ENCODE measurements around the gene PRICKLE2.

The PRICKLE2 gene

GRCh38 chr3:64131725-64132469 is 93.4 kb downstream of the PRICKLE2 start:
- no peak for DNase-seq (ENCODE audit: low read depth in 2 of 2)

- no peak for DNase-seq (ENCODE audit: low read depth in 2 of 2)
Observed at GRCh38 chr3:64130436-64130835, 94.8 kb downstream of the PRICKLE2 start.

- DNase-seq (ENCODE audit: low read depth in 2 of 2), result no peak
Observed at GRCh38 chr3:64129581-64129980, 95.7 kb downstream of the PRICKLE2 start.

GRCh38 chr3:64129106-64129505 is 96.2 kb downstream of the PRICKLE2 start:
- no peak for DNase-seq (ENCODE audit: low read depth in 2 of 2)

- no peak for DNase-seq (ENCODE audit: low read depth in 2 of 2)
Observed at GRCh38 chr3:64125561-64125960, 99.7 kb downstream of the PRICKLE2 start.

GRCh38 chr3:64123931-64124330 is 101.3 kb downstream of the PRICKLE2 start:
- no peak for DNase-seq (ENCODE audit: low read depth in 2 of 2)

- DNase-seq (ENCODE audit: low read depth in 2 of 2), result no peak
Observed at GRCh38 chr3:64122476-64122875, 102.8 kb downstream of the PRICKLE2 start.

GRCh38 chr3:64121750-64122311 is 103.4 kb downstream of the PRICKLE2 start:
- DNase-seq (ENCODE audit: low read depth in 2 of 2), result no peak

- no peak for DNase-seq (ENCODE audit: low read depth in 2 of 2)
Observed at GRCh38 chr3:64120876-64121275, 104.4 kb downstream of the PRICKLE2 start.

GRCh38 chr3:64117483-64117882 is 107.8 kb downstream of the PRICKLE2 start:
- no peak for DNase-seq (ENCODE audit: low read depth in 2 of 2)

- no peak for DNase-seq (ENCODE audit: low read depth in 2 of 2)
Observed at GRCh38 chr3:64114651-64115050, 110.6 kb downstream of the PRICKLE2 start.

GRCh38 chr3:64111872-64112271 is 113.4 kb downstream of the PRICKLE2 start:
- no peak for DNase-seq (ENCODE audit: low read depth in 2 of 2)

GRCh38 chr3:64111083-64111482 is 114.2 kb downstream of the PRICKLE2 start:
- no peak for DNase-seq (ENCODE audit: low read depth in 2 of 2)

- no peak for DNase-seq (ENCODE audit: low read depth in 2 of 2)
Observed at GRCh38 chr3:64110071-64110470, 115.2 kb downstream of the PRICKLE2 start.

- DNase-seq (ENCODE audit: low read depth in 2 of 2), result no peak
Observed at GRCh38 chr3:64109438-64109837, 115.8 kb downstream of the PRICKLE2 start.

- DNase-seq (ENCODE audit: low read depth in 2 of 2), result no peak
Observed at GRCh38 chr3:64108784-64109317, 116.4 kb downstream of the PRICKLE2 start.

- no peak for DNase-seq (ENCODE audit: low read depth in 2 of 2)
Observed at GRCh38 chr3:64108231-64108630, 117.0 kb downstream of the PRICKLE2 start.

- no peak for DNase-seq (ENCODE audit: low read depth in 2 of 2)
Observed at GRCh38 chr3:64107190-64107589, 118.1 kb downstream of the PRICKLE2 start.

- DNase-seq (ENCODE audit: low read depth in 2 of 2), result no peak
Observed at GRCh38 chr3:64105816-64106215, 119.5 kb downstream of the PRICKLE2 start.

- no peak for DNase-seq (ENCODE audit: low read depth in 2 of 2)
Observed at GRCh38 chr3:64104691-64105111, 120.6 kb downstream of the PRICKLE2 start.

- no peak for DNase-seq (ENCODE audit: low read depth in 2 of 2)
Observed at GRCh38 chr3:64104006-64104405, 121.3 kb downstream of the PRICKLE2 start.

- DNase-seq (ENCODE audit: low read depth in 2 of 2), result no peak
Observed at GRCh38 chr3:64103131-64103530, 122.1 kb downstream of the PRICKLE2 start.

- no peak for DNase-seq (ENCODE audit: low read depth in 2 of 2)
Observed at GRCh38 chr3:64102147-64102546, 123.1 kb downstream of the PRICKLE2 start.

Measured in stimulated activated CD4-positive, alpha-beta T cell treated with anti-CD3 and anti-CD28 coated beads, Interleukin-4, amount 100 ng/mL, for 48 hours (primary cell).